Activated naive CD8-positive, alpha-beta T cell treated with anti-CD3 and anti-CD28 coated beads, Interleukin-2, amount 50 U/mL, for 24 hours (primary cell): Measurements from ENCODE around the gene FOXM1.

ENCODE experiments used
- ATAC-seq: fragments of 150-1000 bp; cut with Tn5 transposase; one replicate; pipeline ENCODE4 v1.10.0; 2021
- DNase-seq: peaks from one replicate; pipeline ENCODE4 v3.0.0; 2021
- H3K27ac Mint-ChIP-seq: one replicate; pipeline ENCODE4 v1.8.0; 2021; ENCODE audit warnings: mild to moderate bottlenecking, mixed read lengths
- H3K27me3 Mint-ChIP-seq: one replicate; pipeline ENCODE4 v1.8.0; 2021; ENCODE audit warnings: mixed read lengths
- H3K36me3 Mint-ChIP-seq: one replicate; pipeline ENCODE4 v1.8.0; 2021; ENCODE audit warnings: low read depth, mixed read lengths
- H3K4me1 Mint-ChIP-seq: one replicate; pipeline ENCODE4 v1.8.0; 2021; ENCODE audit warnings: mixed read lengths
- H3K4me3 Mint-ChIP-seq: one replicate; pipeline ENCODE4 v1.8.0; 2021; ENCODE audit warnings: mild to moderate bottlenecking, moderate library complexity, mixed read lengths
- H3K9me3 Mint-ChIP-seq: one replicate; pipeline ENCODE4 v1.8.0; 2021; ENCODE audit warnings: mixed read lengths

The FOXM1 gene

DNA sequence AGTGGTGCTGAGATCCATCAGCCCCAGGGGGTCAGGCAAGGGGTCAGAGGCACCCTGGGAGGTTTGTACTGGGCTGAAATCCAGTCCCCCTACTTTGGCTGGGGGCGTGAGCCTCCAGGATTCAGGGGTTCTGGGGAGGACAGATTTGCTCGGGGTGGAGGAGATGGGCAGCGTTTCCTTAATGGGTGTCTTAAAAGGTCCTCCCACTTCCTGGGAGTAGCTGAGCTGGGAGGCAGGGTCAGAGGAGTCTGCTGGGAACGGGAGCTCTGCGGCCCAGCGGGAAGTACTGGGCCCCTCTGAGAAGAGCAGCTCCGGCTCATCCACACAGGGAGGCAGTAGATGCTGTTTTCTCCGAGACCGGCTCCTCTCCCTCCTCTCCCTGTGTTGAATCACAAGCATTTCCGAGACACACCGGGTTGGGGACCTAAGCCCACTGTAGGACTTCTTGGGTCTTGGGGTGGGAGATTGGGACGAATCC lies 18.0 kb downstream of the FOXM1 start:
- Mint-ChIP-seq H3K36me3 (peaks cover 37% of the 10 kb centered on the region), H3K4me1 (peaks cover 1% of the 10 kb centered on the region), H3K27me3 (no peaks in the 10 kb centered on the region), H3K9me3 (no peaks in the 10 kb centered on the region), H3K27ac (no peak overlapping the region), H3K4me3 (no peak overlapping the region)
- no peak for ATAC-seq
- no peak for DNase-seq

GRCh38 chr12:2858334-2858733 lies 18.6 kb downstream of the FOXM1 start:
- ATAC-seq: no peak
- no peak for DNase-seq
- Mint-ChIP-seq H3K27me3 (no peaks in the 10 kb centered on the region), H3K27ac (no peak overlapping the region), H3K36me3 (peaks cover 35% of the 10 kb centered on the region), H3K4me3 (no peak overlapping the region), H3K9me3 (no peaks in the 10 kb centered on the region), H3K4me1 (peaks cover 1% of the 10 kb centered on the region)

GRCh38 chr12:2857576-2857975 lies 19.4 kb downstream of the FOXM1 start:
- peaks cover 31% of the 10 kb centered on the region for H3K36me3 Mint-ChIP-seq
- ATAC-seq (no peak), DNase-seq (no peak)
- no peak overlapping the region for H3K4me3 Mint-ChIP-seq
- peaks cover 1% of the 10 kb centered on the region for H3K4me1 Mint-ChIP-seq
- H3K27me3 Mint-ChIP-seq: no peaks in the 10 kb centered on the region
- no peak overlapping the region for H3K27ac Mint-ChIP-seq
- no peaks in the 10 kb centered on the region for H3K9me3 Mint-ChIP-seq

GRCh38 chr12:2857021-2857431 lies 19.9 kb downstream of the FOXM1 start, which contains the start of gene TEX52:
TSS of gene TEX52 (minus strand) at chr12:2857039. CDS start at chr12:2857026, 13 bp downstream.
- DNase-seq (no peak), ATAC-seq (peak; percentile 26)
- peaks cover 1% of the 10 kb centered on the region for H3K4me1 Mint-ChIP-seq
- no peak within 1 kb of the TSS for H3K27ac Mint-ChIP-seq
- no peaks in the 10 kb centered on the region for H3K9me3 Mint-ChIP-seq
- H3K27me3 Mint-ChIP-seq: no peaks in the 10 kb centered on the region
- H3K4me3 Mint-ChIP-seq: no peak within 1 kb of the TSS
- H3K36me3 Mint-ChIP-seq: peaks cover 29% of the 10 kb centered on the region

GRCh38 chr12:2856051-2856450 lies 20.9 kb downstream of the FOXM1 start:
- ATAC-seq: no peak
- Mint-ChIP-seq H3K9me3 (no peaks in the 10 kb centered on the region), H3K27ac (no peak overlapping the region), H3K36me3 (peaks cover 23% of the 10 kb centered on the region), H3K4me3 (no peak overlapping the region), H3K27me3 (no peaks in the 10 kb centered on the region), H3K4me1 (peaks cover 1% of the 10 kb centered on the region)
- DNase-seq: no peak

DNA sequence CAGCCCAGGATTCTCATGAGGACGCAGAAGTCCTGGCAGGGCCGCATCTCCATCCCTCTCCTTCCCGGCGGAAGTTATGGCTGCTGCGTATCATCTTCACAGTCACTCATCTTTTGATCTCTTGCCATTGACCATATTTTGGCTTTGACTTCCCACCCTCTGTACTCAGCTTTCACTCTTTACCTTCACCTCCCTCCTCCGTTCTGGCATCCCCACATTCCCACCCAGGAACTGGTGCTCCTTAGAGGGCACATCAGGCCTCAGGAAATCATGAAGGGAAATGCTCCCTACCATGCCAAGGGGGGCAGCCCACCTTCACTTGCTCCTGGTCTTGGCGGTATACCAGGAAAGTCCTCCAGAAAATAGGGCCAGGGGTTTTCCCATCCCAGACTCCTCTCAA lies 21.4 kb downstream of the FOXM1 start:
- peaks cover 22% of the 10 kb centered on the region for H3K36me3 Mint-ChIP-seq
- no peaks in the 10 kb centered on the region for H3K27me3 Mint-ChIP-seq
- ATAC-seq (no peak), DNase-seq (no peak)
- H3K4me3 Mint-ChIP-seq: no peak overlapping the region
- H3K27ac Mint-ChIP-seq: no peak overlapping the region
- peaks cover 1% of the 10 kb centered on the region for H3K4me1 Mint-ChIP-seq
- H3K9me3 Mint-ChIP-seq: no peaks in the 10 kb centered on the region

GRCh38 chr12:2854669-2855453 lies 22.1 kb downstream of the FOXM1 start:
- Mint-ChIP-seq H3K9me3 (no peaks in the 10 kb centered on the region), H3K27me3 (no peaks in the 10 kb centered on the region), H3K4me3 (no peak overlapping the region), H3K4me1 (peaks cover 1% of the 10 kb centered on the region), H3K27ac (no peak overlapping the region), H3K36me3 (peaks cover 15% of the 10 kb centered on the region)
- ATAC-seq: no peak
- no peak for DNase-seq

GRCh38 chr12:2853626-2854025 lies 23.3 kb downstream of the FOXM1 start:
- Mint-ChIP-seq H3K27me3 (no peaks in the 10 kb centered on the region), H3K36me3 (peaks cover 9% of the 10 kb centered on the region), H3K4me3 (no peak overlapping the region), H3K27ac (no peak overlapping the region), H3K4me1 (peaks cover 1% of the 10 kb centered on the region), H3K9me3 (no peaks in the 10 kb centered on the region)
- ATAC-seq (peak; percentile 52), DNase-seq (peak; percentile 64)

- Mint-ChIP-seq H3K27me3 (no peaks in the 10 kb centered on the region), H3K27ac (no peak overlapping the region), H3K36me3 (peaks cover 5% of the 10 kb centered on the region), H3K4me3 (no peak overlapping the region), H3K4me1 (peaks cover 1% of the 10 kb centered on the region), H3K9me3 (no peaks in the 10 kb centered on the region)
- DNase-seq (no peak), ATAC-seq (no peak)
Observed at GRCh38 chr12:2851931-2852330, 25.0 kb downstream of the FOXM1 start.

- no peaks in the 10 kb centered on the region for H3K9me3 Mint-ChIP-seq
- ATAC-seq (no peak), DNase-seq (no peak)
- no peak overlapping the region for H3K4me3 Mint-ChIP-seq
- no peaks in the 10 kb centered on the region for H3K4me1 Mint-ChIP-seq
- H3K27me3 Mint-ChIP-seq: no peaks in the 10 kb centered on the region
- peaks cover 3% of the 10 kb centered on the region for H3K36me3 Mint-ChIP-seq
- H3K27ac Mint-ChIP-seq: no peak overlapping the region
Observed at GRCh38 chr12:2845280-2845679, 31.7 kb downstream of the FOXM1 start.

- no peak for DNase-seq
- no peaks in the 10 kb centered on the region for H3K27me3 Mint-ChIP-seq
- H3K36me3 Mint-ChIP-seq: peaks cover 5% of the 10 kb centered on the region
- no peaks in the 10 kb centered on the region for H3K9me3 Mint-ChIP-seq
- H3K4me1 Mint-ChIP-seq: no peaks in the 10 kb centered on the region
- no peak overlapping the region for H3K4me3 Mint-ChIP-seq
- ATAC-seq: no peak
- H3K27ac Mint-ChIP-seq: no peak overlapping the region
Observed at GRCh38 chr12:2844786-2845185, 32.2 kb downstream of the FOXM1 start.

DNA sequence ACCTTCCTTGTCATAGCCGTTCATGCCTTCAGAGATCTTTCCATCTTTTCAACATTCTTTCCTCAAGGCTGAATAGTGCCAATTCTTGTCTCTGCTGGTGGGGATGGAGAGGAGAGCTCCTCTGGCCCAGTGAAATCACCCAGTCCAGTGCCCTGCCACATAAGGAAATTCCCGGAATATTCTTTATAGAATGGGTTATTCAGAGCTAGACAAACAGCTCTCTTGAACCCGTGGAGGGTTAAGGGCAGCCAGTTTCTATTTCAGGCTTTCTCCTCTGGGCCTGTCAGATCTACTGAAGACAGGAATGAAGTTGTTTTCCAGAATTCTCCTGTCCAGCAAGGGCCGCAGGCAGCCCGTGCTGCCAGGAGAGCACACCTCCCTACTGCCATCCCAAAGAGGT lies 34.0 kb downstream of the FOXM1 start:
- ATAC-seq (no peak), DNase-seq (no peak)
- Mint-ChIP-seq H3K27ac (no peak overlapping the region), H3K9me3 (no peaks in the 10 kb centered on the region), H3K27me3 (no peaks in the 10 kb centered on the region), H3K4me1 (no peaks in the 10 kb centered on the region), H3K4me3 (no peak overlapping the region), H3K36me3 (peaks cover 11% of the 10 kb centered on the region)

- ATAC-seq (no peak), DNase-seq (no peak)
- H3K4me3 Mint-ChIP-seq: no peak overlapping the region
- no peaks in the 10 kb centered on the region for H3K9me3 Mint-ChIP-seq
- H3K27me3 Mint-ChIP-seq: no peaks in the 10 kb centered on the region
- H3K27ac Mint-ChIP-seq: no peak overlapping the region
- H3K36me3 Mint-ChIP-seq: peaks cover 19% of the 10 kb centered on the region
- no peaks in the 10 kb centered on the region for H3K4me1 Mint-ChIP-seq
Observed at GRCh38 chr12:2841056-2841650, 35.8 kb downstream of the FOXM1 start.

DNA sequence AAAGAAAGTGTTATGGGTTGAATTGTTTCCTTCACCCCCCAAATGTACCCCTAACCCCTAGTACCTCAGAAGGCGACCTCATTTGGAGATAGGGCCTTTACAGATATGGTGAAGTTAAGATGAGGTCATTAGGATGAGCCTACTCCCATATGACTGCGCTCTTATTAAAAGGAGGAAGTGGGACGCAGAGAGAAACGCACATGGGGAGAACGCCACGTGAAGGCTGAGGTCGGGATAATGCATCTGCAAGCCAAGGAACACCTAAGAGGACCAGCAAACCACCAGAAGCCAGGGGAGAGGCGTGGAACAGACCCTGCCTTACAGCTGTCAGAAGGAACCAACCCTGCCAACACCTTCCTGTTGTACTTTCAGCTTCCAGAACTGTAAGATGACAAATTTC lies 40.4 kb downstream of the FOXM1 start:
- Mint-ChIP-seq H3K27ac (no peak overlapping the region), H3K27me3 (no peaks in the 10 kb centered on the region), H3K4me1 (peaks cover 2% of the 10 kb centered on the region), H3K36me3 (peaks cover 21% of the 10 kb centered on the region), H3K4me3 (no peak overlapping the region), H3K9me3 (no peaks in the 10 kb centered on the region)
- ATAC-seq (no peak), DNase-seq (no peak)

- Mint-ChIP-seq H3K36me3 (peaks cover 23% of the 10 kb centered on the region), H3K27me3 (no peaks in the 10 kb centered on the region), H3K4me3 (no peak overlapping the region), H3K27ac (no peak overlapping the region), H3K4me1 (peaks cover 2% of the 10 kb centered on the region), H3K9me3 (no peaks in the 10 kb centered on the region)
- no peak for ATAC-seq
- no peak for DNase-seq
Observed at GRCh38 chr12:2835691-2836403, 41.1 kb downstream of the FOXM1 start.
